Pancreas (tissue), 10 donors: ENCODE results near the gene PAM. TPM values are rescaled to one million over a fixed set of nuclear protein-coding genes. Genes with fewer than 3 reads are reported as not detected.

Experiments used
- ATAC-seq, 4 donors: fragments of 200-7000 bp; cut with Tn5 transposase; one replicate each; pipeline versions ENCODE4 v1.8.0 to v1.9.1; 2020; ENCODE audit warnings: mild to moderate bottlenecking in 4 of 4, moderate library complexity in 4 of 4
- DNase-seq, 6 donors: peaks; one replicate each; pipeline ENCODE4 v3.0.0-alpha.2; 2020
- FAIRE-seq: peaks from 2 replicates; lab custom pipeline; 2012; peaks lifted over from hg19 to GRCh38; lab: Jason Lieb, UNC
- H3K27ac ChIP-seq, 4 donors: fragments of 200-600 bp; sonication (generic); 1 replicate in 3 of 4; 2 replicates in 1 of 4; pipeline versions ENCODE4 v1.5.0 to v1.8.0; 2020
- H3K27me3 ChIP-seq, 4 donors: fragments of 200-600 bp; one replicate each; pipeline ENCODE4 v1.8.0; 2021
- H3K36me3 ChIP-seq, 3 donors: fragments of 200-600 bp; sonication (generic) in 1 of 3; one replicate each; pipeline versions ENCODE4 v1.5.0 to v1.8.0; 2020 to 2021
- H3K4me1 ChIP-seq, 3 donors: fragments of 200-600 bp; one replicate each; pipeline ENCODE4 v1.8.0; 2021
- H3K4me3 ChIP-seq, 4 donors: fragments of 200-600 bp; sonication (generic) in 2 of 4; one replicate each; pipeline versions ENCODE4 v1.5.0 to v1.8.0; 2020 to 2021
- H3K9me3 ChIP-seq, 4 donors: fragments of 200-600 bp; one replicate each; pipeline ENCODE4 v1.8.0; 2021
- WGBS, 2 donors: extraction: QIAGEN DNeasy Blood & Tissue Kit; methylation state at CpG; one replicate each; pipeline ENCODE4 v1.1.7; 2013; 5-methylcytosine and 5-hydroxymethylcytosine counted together
- intact Hi-C, 3 donors: fragments of 100-400 bp; cut with DNase I; formaldehyde crosslinking; loops; one replicate each; pipeline versions ENCODE4 v1.11.1 to v1.14.2; 2022
- polyA plus RNA-seq, 2 donors: library from polyadenylated mRNA; stranded (reverse); fragments of 200-250 nt; gene quantifications; one replicate each; pipeline ENCODE4 v1.2.3, GENCODE V29; 2013
- total RNA-seq, 6 donors: library from RNA; stranded (reverse); fragmentation: NEBNext Ultra II Directional in 4 of 6; extraction: Animal tissue kit (Norgen Biotek cat#: 25700) in 4 of 6; gene quantifications; one replicate each; pipeline versions ENCODE4 v1.2.1 to v1.2.4, GENCODE V29; 2021 to 2023
- TF ChIP-seq, protein P1 (sequence below), 4 donors: fragments of 200-600 bp; sonication (generic) in 3 of 4; IDR thresholded peaks; one replicate each; pipeline versions ENCODE4 v1.5.0 to v1.8.0; 2021; ENCODE audit warnings: antibody characterized with exemption in 4 of 4
- donor health status: healthy with polysubstance abuse.
- donor health status: DM: no; HTN: no; CAD: no; lungs with moderate emphysema.
- donor health status: DM: no; HTN: no; CAD: no.
- donor health status: control.
- donor health status: control.
- donor health status: Bipolar disorder and iron deficiency.
- donor health status: DM: yes; HTN: yes; CAD: no.
- donor health status: DM: no; HTN: no; CAD: no.
- donor health status: DM: no; HTN: no; CAD: no.
- donor health status: DM: yes; HTN: yes; CAD: no.

The PAM gene
- total and polyA plus RNA-seq, 8 donors: 47.0 to 242 (median 85.8) TPM

DNA sequence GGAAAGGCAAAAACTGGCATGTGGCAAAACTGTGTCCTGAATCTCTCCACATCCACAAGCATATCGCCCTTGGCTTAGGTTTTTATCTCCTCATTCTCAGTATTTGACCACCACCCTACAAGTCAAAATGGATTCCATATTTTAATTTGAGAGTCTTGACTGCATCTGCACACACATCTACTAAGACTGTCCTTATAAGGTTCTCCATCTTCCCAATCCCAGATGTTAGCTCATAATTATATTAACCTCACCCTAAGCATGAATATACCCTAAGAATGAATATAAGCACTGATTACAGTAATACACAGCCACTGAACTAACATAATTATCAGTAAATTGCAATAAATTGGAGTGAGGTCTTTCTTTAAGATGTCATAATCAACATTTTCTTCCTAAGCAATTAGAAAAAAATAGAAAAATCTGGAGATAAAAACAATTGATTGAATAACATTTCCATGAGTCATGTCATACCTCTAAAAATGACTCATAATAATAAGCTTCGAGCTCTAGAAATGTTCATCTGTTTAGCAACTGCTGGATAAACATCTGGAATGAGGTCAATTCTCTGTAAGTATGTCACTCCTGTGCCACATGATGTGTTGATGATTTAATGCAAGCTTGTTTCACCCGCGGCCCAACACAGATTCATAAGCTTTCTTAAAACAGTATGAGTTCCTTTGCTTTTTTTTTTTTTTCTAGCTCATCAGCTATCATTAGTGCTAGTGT, 39.9 kb upstream of the PAM start:
- FAIRE-seq (no peak), ATAC-seq (peak in 1 of 4 donors; percentile 39), DNase-seq (no peak)
- Histone ChIP-seq H3K27me3 (no peaks in the 10 kb centered on the region), H3K4me3 (no peak overlapping the region), H3K9me3 (no peaks in the 10 kb centered on the region), H3K36me3 (no peaks in the 10 kb centered on the region), H3K4me1 (no peaks in the 10 kb centered on the region), H3K27ac (no peak overlapping the region)
- TF ChIP-seq, protein P1, sequence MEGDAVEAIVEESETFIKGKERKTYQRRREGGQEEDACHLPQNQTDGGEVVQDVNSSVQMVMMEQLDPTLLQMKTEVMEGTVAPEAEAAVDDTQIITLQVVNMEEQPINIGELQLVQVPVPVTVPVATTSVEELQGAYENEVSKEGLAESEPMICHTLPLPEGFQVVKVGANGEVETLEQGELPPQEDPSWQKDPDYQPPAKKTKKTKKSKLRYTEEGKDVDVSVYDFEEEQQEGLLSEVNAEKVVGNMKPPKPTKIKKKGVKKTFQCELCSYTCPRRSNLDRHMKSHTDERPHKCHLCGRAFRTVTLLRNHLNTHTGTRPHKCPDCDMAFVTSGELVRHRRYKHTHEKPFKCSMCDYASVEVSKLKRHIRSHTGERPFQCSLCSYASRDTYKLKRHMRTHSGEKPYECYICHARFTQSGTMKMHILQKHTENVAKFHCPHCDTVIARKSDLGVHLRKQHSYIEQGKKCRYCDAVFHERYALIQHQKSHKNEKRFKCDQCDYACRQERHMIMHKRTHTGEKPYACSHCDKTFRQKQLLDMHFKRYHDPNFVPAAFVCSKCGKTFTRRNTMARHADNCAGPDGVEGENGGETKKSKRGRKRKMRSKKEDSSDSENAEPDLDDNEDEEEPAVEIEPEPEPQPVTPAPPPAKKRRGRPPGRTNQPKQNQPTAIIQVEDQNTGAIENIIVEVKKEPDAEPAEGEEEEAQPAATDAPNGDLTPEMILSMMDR (IDR thresholded peaks at IDR 0.05): no peak
- 65 to 74% methylated on average over 4 of the region's 4 CpGs for WGBS, 2 donors
- intact Hi-C loops: no loop called here

DNA sequence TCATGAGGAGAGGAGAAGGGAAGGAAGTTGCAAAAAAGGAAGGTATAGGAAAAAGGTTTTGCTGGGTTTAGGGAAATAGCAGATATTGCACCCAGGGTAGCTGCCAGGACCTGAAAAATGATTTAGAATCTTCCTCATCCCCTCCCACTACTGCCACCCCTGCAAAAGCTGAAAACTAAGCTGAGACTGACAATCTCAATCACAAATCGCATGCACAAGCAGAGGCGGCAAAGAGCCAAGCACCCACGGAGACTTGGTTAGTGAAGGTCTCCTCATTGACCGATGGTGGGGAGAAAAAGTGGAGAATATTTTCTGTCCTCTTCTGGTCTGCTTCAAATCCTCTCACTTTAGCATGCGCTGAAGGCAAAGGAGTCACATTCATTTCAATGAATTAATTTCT, 39.1 kb upstream of the PAM start:
- no peak for ATAC-seq
- no peak overlapping the region for H3K27ac ChIP-seq
- no peaks in the 10 kb centered on the region for H3K36me3 ChIP-seq
- 94 to 97% methylated on average over 5 of the region's 5 CpGs for WGBS, 2 donors
- H3K27me3 ChIP-seq: no peaks in the 10 kb centered on the region
- H3K9me3 ChIP-seq: no peaks in the 10 kb centered on the region
- no peaks in the 10 kb centered on the region for H3K4me1 ChIP-seq
- DNase-seq: no peak
- no peak for FAIRE-seq
- TF ChIP-seq, protein P1 (IDR thresholded peaks at IDR 0.05): no peak
- H3K4me3 ChIP-seq: no peak overlapping the region
- intact Hi-C loops: no loop called here

DNA sequence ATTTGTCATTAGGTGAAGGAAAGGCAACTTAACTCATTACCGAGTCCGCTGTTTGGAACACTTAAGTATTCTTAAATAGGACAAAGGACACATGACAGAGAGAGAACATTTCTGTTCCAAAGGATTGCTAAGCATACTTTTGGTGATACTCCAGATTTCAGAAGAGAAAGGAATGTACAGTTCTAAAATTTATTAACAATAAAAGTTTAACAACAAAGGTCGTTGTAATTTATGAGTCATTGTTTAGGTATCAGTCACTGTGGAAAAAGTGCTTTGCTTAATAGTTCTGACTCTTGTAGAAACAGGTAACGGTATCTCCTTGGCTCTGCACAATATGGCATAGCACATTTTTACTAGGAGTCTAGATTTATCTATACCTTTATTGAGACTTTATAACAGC, 36.3 kb upstream of the PAM start:
- Histone ChIP-seq H3K4me3 (no peak overlapping the region), H3K4me1 (no peaks in the 10 kb centered on the region), H3K9me3 (no peaks in the 10 kb centered on the region), H3K27me3 (no peaks in the 10 kb centered on the region), H3K27ac (no peak overlapping the region), H3K36me3 (no peaks in the 10 kb centered on the region)
- WGBS, 2 donors: 76 to 78% methylated on average over 4 of the region's 4 CpGs
- TF ChIP-seq, protein P1 (IDR thresholded peaks at IDR 0.05): no peak
- ATAC-seq (no peak), FAIRE-seq (no peak), DNase-seq (no peak)
- intact Hi-C loops: no loop called here

DNA sequence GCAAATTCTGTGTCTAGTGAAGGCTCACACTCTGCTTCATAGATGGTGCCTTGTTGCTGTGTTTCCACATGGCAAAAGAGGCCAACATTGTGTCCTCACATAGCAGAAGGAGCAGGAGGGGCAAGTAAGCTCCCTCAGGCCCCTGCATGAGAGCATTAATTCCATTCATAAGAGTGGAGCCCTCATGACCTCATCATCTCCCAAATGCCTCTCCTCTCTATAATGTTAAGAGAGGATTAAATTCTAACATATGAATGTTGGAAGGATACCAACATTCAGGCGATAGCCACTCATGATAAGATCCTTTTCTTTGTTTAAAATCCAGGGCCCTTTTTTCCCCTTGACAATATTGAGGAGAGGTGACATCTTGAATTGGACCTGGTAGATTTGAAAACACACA, 35.2 kb upstream of the PAM start:
- no peak for DNase-seq
- FAIRE-seq: no peak
- intact Hi-C loops: no loop called here
- TF ChIP-seq, protein P1 (IDR thresholded peaks at IDR 0.05): no peak
- H3K4me1 ChIP-seq: no peaks in the 10 kb centered on the region
- H3K9me3 ChIP-seq: no peaks in the 10 kb centered on the region
- H3K36me3 ChIP-seq: no peaks in the 10 kb centered on the region
- 64 to 75% methylated on average over 1 of the region's 1 CpG for WGBS, 2 donors
- no peak overlapping the region for H3K4me3 ChIP-seq
- H3K27ac ChIP-seq: no peak overlapping the region
- no peak for ATAC-seq
- H3K27me3 ChIP-seq: no peaks in the 10 kb centered on the region

DNA sequence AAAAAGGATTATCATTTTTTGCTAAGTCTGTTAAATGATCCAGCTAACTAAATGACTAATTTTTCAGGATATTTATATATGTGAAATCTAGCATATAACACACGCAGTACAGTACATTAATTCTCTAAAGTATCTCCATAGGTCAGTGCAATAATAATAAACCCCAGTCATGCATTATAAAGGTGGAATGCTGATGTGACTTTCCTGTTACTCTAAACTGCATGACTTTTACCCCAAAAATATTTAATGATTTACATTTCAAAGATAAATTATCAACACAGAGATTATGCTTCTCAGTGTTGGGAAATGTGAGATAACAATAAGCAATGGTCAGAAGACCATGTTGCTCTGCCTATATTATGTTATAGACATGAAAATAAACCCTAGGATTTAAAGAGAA, 34.1 kb upstream of the PAM start:
- intact Hi-C loops: no loop called here
- TF ChIP-seq, protein P1 (IDR thresholded peaks at IDR 0.05): no peak
- H3K4me1 ChIP-seq: no peaks in the 10 kb centered on the region
- no peak for DNase-seq
- no peaks in the 10 kb centered on the region for H3K9me3 ChIP-seq
- H3K4me3 ChIP-seq: no peak overlapping the region
- no peak for ATAC-seq
- no peaks in the 10 kb centered on the region for H3K36me3 ChIP-seq
- 73 to 78% methylated on average over 1 of the region's 1 CpG for WGBS, 2 donors
- H3K27ac ChIP-seq: no peak overlapping the region
- H3K27me3 ChIP-seq: no peaks in the 10 kb centered on the region
- no peak for FAIRE-seq
